Measurements from ENCODE around the gene ZBTB22.

DNA sequence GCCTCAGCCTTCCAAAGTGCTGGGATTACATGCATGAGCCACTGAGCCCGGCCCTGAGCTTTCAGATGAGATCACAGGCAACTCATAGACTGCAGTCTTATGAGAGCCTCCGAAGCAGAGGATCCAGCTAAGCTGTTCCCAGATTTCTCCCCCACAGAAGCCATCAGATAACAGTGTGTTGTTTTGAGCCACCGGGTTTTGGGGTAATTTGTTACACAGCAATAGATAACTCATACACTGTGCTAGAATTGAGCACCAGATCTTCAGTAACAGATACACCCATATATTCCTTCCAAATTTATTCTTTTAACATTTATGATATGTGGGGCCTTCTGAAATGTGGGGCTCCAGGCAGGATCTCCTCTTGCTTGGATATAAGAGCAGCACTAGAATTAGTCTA, 19.0 kb upstream of the ZBTB22 start:
- TF ChIP-seq EGR1 (IDR thresholded peaks at IDR 0.05; ENCODE audit: low read depth in 2 of 2): no peak
- TF ChIP-seq, protein P1, sequence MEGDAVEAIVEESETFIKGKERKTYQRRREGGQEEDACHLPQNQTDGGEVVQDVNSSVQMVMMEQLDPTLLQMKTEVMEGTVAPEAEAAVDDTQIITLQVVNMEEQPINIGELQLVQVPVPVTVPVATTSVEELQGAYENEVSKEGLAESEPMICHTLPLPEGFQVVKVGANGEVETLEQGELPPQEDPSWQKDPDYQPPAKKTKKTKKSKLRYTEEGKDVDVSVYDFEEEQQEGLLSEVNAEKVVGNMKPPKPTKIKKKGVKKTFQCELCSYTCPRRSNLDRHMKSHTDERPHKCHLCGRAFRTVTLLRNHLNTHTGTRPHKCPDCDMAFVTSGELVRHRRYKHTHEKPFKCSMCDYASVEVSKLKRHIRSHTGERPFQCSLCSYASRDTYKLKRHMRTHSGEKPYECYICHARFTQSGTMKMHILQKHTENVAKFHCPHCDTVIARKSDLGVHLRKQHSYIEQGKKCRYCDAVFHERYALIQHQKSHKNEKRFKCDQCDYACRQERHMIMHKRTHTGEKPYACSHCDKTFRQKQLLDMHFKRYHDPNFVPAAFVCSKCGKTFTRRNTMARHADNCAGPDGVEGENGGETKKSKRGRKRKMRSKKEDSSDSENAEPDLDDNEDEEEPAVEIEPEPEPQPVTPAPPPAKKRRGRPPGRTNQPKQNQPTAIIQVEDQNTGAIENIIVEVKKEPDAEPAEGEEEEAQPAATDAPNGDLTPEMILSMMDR (IDR thresholded peaks at IDR 0.05; ENCODE audit: low read depth, low read length, missing input control): no peak
- no peak for TF ChIP-seq FOXA1 (IDR thresholded peaks at IDR 0.05)
- TF ChIP-seq, protein P2, sequence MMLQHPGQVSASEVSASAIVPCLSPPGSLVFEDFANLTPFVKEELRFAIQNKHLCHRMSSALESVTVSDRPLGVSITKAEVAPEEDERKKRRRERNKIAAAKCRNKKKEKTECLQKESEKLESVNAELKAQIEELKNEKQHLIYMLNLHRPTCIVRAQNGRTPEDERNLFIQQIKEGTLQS (IDR thresholded peaks at IDR 0.05): no peak
- no peak for TF ChIP-seq RXRA (IDR thresholded peaks at IDR 0.05)
- TF ChIP-seq GABPA (IDR thresholded peaks at IDR 0.05 in 1 of 2, conservative IDR thresholded peaks at IDR 0.05 in 1 of 2): no peak
- TF ChIP-seq JUND (IDR thresholded peaks at IDR 0.05): no peak
- TF ChIP-seq, protein P3, sequence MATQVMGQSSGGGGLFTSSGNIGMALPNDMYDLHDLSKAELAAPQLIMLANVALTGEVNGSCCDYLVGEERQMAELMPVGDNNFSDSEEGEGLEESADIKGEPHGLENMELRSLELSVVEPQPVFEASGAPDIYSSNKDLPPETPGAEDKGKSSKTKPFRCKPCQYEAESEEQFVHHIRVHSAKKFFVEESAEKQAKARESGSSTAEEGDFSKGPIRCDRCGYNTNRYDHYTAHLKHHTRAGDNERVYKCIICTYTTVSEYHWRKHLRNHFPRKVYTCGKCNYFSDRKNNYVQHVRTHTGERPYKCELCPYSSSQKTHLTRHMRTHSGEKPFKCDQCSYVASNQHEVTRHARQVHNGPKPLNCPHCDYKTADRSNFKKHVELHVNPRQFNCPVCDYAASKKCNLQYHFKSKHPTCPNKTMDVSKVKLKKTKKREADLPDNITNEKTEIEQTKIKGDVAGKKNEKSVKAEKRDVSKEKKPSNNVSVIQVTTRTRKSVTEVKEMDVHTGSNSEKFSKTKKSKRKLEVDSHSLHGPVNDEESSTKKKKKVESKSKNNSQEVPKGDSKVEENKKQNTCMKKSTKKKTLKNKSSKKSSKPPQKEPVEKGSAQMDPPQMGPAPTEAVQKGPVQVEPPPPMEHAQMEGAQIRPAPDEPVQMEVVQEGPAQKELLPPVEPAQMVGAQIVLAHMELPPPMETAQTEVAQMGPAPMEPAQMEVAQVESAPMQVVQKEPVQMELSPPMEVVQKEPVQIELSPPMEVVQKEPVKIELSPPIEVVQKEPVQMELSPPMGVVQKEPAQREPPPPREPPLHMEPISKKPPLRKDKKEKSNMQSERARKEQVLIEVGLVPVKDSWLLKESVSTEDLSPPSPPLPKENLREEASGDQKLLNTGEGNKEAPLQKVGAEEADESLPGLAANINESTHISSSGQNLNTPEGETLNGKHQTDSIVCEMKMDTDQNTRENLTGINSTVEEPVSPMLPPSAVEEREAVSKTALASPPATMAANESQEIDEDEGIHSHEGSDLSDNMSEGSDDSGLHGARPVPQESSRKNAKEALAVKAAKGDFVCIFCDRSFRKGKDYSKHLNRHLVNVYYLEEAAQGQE (IDR thresholded peaks at IDR 0.05): no peak

Measured in liver (tissue), 3 donors.